BE2C (cell line): ENCODE results near the gene NAPEPLD.
A peak's percentile ranks its signal among the peaks of the same experiment; 100 is the strongest.
"Not testable (repeated sequence)": the region's sequence is repeated elsewhere in the genome, so short reads cannot be mapped to it uniquely, and the experiment has no call there.

ENCODE experiments used
- DNase-seq: peaks from one replicate; pipeline ENCODE4 v3.0.0-alpha.2; 2020
- H3K27me3 ChIP-seq: fragments of 250-450 bp; sonication (Bioruptor Pico); 2 replicates; pipeline ENCODE4 v1.5.1; 2020; ENCODE audit warnings: mild to moderate bottlenecking
- H3K36me3 ChIP-seq: fragments of 250-450 bp; sonication (Bioruptor Pico); 2 replicates; pipeline ENCODE4 v1.5.1; 2020; ENCODE audit warnings: mild to moderate bottlenecking
- H3K4me1 ChIP-seq: fragments of 250-450 bp; sonication (Bioruptor Pico); 2 replicates; pipeline ENCODE4 v1.5.1; 2020
- H3K4me3 ChIP-seq: 2 replicates; pipeline ENCODE4 v1.5.1; 2011; ENCODE audit warnings: low read depth, low read length
- H3K9me3 ChIP-seq: fragments of 250-450 bp; sonication (Bioruptor Pico); 2 replicates; pipeline ENCODE4 v1.5.1; 2020
- TF ChIP-seq, protein P1 (sequence below): IDR thresholded peaks from 2 replicates; pipeline ENCODE4 v1.5.1; 2012; ENCODE audit warnings: mild to moderate bottlenecking, low read depth, low read length

NAPEPLD gene

DNA sequence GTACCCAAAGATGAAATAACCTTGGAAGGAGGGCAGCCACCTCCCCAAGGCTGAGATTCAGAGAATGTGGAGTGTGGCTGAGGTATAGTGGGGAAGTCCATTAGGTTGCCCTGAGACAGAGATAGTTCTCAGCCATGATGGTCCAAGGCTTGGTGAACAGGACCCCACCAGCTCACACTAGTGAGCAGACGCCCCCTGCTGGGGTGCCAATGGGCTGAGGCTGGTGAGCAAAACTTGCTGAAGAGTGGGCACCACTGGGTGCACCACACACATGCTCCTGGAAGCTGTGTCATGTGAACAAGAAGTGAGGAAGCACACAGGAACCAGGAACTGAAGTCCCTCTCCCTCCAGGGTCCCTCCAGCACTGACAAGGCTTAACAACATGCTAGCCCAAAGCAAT lies 83.2 kb downstream of the NAPEPLD start:
- Histone ChIP-seq H3K9me3 (no peaks in the 10 kb centered on the region), H3K27me3 (no peaks in the 10 kb centered on the region), H3K36me3 (no peaks in the 10 kb centered on the region), H3K4me3 (no peak overlapping the region), H3K4me1 (no peaks in the 10 kb centered on the region)
- peak; percentile 86 for DNase-seq
- TF ChIP-seq, protein P1, sequence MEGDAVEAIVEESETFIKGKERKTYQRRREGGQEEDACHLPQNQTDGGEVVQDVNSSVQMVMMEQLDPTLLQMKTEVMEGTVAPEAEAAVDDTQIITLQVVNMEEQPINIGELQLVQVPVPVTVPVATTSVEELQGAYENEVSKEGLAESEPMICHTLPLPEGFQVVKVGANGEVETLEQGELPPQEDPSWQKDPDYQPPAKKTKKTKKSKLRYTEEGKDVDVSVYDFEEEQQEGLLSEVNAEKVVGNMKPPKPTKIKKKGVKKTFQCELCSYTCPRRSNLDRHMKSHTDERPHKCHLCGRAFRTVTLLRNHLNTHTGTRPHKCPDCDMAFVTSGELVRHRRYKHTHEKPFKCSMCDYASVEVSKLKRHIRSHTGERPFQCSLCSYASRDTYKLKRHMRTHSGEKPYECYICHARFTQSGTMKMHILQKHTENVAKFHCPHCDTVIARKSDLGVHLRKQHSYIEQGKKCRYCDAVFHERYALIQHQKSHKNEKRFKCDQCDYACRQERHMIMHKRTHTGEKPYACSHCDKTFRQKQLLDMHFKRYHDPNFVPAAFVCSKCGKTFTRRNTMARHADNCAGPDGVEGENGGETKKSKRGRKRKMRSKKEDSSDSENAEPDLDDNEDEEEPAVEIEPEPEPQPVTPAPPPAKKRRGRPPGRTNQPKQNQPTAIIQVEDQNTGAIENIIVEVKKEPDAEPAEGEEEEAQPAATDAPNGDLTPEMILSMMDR: peak; percentile 87

DNA sequence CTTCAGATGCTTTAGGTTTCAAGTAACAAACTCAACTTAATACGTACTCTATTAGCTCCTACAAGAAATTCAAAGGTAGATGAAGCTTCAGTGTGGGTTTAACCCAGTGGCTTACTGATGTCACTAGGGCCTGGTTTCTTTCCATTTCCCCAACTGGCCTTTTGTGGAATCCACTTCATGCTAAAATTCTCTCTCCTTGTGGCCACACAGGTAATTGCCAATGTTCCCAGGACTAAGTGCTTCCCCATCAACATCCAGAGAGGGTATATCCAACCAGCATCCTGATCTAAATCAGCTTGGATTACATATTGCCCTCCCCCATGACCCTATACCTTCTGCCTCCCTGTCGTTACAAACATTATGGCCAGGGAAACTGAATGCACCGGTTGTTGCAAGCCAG lies 85.0 kb downstream of the NAPEPLD start:
- H3K27me3 ChIP-seq: no peaks in the 10 kb centered on the region
- no peak for DNase-seq

DNA sequence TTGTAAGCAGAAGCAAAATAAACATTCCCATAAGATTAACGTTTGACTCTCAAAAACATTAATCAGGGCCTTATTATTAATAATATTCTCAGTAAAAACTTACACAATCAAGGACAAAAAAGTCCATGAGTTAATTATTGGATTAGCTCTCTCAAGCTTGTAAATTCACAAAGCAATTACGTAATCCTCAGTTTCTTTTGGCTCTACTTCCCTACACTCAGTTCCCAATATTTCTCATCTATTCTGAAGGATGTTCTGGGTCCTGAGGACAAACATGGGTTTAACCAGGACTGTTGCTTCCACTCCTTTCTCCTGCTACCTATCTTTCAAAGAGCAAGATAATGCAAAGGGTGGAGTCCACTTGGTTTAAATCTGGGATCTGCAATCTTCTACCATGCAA lies 89.4 kb downstream of the NAPEPLD start:
- Histone ChIP-seq H3K36me3 (no peaks in the 10 kb centered on the region), H3K4me3 (no peak overlapping the region), H3K4me1 (no peaks in the 10 kb centered on the region), H3K27me3 (no peaks in the 10 kb centered on the region), H3K9me3 (no peaks in the 10 kb centered on the region)
- TF ChIP-seq, protein P1: no peak
- no peak for DNase-seq

More for the DNA sequence above, 85.0 kb downstream of the NAPEPLD start:
- TF ChIP-seq, protein P1: peak; percentile 19; the same call in 1 of the 2 replicates
- no peaks in the 10 kb centered on the region for H3K36me3 ChIP-seq
- H3K4me3 ChIP-seq: no peak overlapping the region
- no peaks in the 10 kb centered on the region for H3K4me1 ChIP-seq
- H3K9me3 ChIP-seq: no peaks in the 10 kb centered on the region

DNA sequence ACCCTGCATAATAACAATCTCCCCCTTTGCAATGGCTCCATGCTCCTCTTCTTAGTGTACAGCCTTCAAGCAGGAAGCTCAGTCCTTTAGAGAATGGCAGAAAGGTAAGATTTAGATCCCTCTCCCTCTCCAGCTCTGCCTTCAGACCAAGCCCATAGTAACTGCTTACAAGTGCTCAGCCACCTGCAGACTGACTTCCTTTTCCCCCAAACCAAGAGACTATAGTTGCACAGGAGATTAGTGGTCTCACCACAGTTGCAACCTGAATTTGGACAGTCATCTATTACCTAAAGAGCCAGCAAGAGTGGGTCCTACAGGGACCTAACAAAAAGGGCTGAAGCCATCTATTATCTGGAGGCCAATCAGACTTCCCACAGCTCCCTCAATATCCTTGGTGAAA lies 90.8 kb downstream of the NAPEPLD start:
- no peaks in the 10 kb centered on the region for H3K36me3 ChIP-seq
- H3K27me3 ChIP-seq: no peaks in the 10 kb centered on the region
- DNase-seq: no peak
- H3K4me1 ChIP-seq: no peaks in the 10 kb centered on the region
- H3K4me3 ChIP-seq: no peak overlapping the region
- TF ChIP-seq, protein P1: no peak
- no peaks in the 10 kb centered on the region for H3K9me3 ChIP-seq

DNA sequence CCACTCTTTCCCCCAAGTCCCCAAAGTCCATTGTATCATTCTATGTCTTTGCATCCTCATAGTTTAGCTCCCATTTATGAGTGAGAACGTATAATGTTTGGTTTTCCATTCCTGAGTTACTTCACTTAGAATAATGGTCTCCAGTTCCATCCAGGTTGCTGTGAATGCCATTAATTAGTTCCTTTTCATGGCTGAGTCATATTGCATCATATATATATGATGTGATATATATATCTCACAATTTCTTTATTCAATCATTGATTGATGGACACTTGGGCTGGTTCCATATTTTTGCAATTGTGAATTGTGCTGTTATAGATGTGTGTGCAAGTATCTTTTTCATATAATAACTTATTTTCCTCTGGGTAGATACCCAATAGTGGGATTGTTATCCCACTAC lies 92.9 kb downstream of the NAPEPLD start:
- H3K4me1 ChIP-seq, DNase-seq, H3K4me3 ChIP-seq, H3K9me3 ChIP-seq, H3K27me3 ChIP-seq, H3K36me3 ChIP-seq: not testable (repeated sequence)

DNA sequence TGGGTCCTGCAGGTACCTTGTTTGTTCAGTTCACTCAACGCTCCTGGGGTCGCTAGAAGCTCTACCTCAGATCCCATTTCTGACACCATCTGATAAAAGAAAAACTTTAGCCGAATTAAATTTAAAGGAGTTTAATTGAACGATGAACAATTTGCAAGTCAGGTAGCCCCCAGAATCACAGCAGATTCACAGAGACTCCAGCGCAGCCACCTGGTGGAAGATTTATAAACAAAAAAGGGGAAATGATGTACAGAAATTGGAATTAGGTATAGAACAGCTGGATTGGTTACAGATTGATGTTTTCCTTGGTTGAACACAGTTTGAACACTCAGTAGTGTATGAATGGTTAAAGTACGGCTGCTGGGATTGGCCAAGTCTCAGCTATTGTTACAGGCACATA lies 97.4 kb downstream of the NAPEPLD start:
- H3K4me1 ChIP-seq: no peaks in the 10 kb centered on the region
- H3K4me3 ChIP-seq: no peak overlapping the region
- no peaks in the 10 kb centered on the region for H3K9me3 ChIP-seq
- TF ChIP-seq, protein P1: peak; percentile 10; the same call in 1 of the 2 replicates
- DNase-seq: no peak
- no peaks in the 10 kb centered on the region for H3K27me3 ChIP-seq
- no peaks in the 10 kb centered on the region for H3K36me3 ChIP-seq
